ENCODE results near the gene PRUNE2.

- TF ChIP-seq CTCF (IDR thresholded peaks at IDR 0.05) (no peak), POLR2A (IDR thresholded peaks at IDR 0.05) (no peak)
Measured at GRCh38 chr9:76741524-76741923, 164.4 kb downstream of the PRUNE2 start.

Data from Peyer's patch (tissue), 4 donors.